Left lobe of liver (tissue), 2 donors: ENCODE measurements around the gene DOK7. TPM values are rescaled to one million over a fixed set of nuclear protein-coding genes. Genes with fewer than 3 reads are reported as not detected.
A peak's percentile ranks its signal among the peaks of the same experiment; 100 is the strongest.
"Not testable (repeated sequence)": the region's sequence is repeated elsewhere in the genome, so short reads cannot be mapped to it uniquely, and the experiment has no call there.

Experiments used
- ATAC-seq: fragments of 200-7000 bp; cut with Tn5 transposase; one replicate; pipeline ENCODE4 v1.9.1; 2020; ENCODE audit warnings: mild to moderate bottlenecking, moderate library complexity
- DNase-seq: peaks from one replicate; pipeline ENCODE4 v3.0.0-alpha.2; 2020; ENCODE audit warnings: low spot score
- total RNA-seq: library from RNA; stranded (reverse); gene quantifications from one replicate; pipeline ENCODE4 v1.2.1, GENCODE V29; 2021
- donor health status: DM: no; HTN: no; CAD: no; lungs with moderate emphysema.
- donor health status: DM: no; HTN: yes; CAD: no.

DOK7 gene
- total RNA-seq, 1 donor from 2014 or later: 0.83 TPM

DNA sequence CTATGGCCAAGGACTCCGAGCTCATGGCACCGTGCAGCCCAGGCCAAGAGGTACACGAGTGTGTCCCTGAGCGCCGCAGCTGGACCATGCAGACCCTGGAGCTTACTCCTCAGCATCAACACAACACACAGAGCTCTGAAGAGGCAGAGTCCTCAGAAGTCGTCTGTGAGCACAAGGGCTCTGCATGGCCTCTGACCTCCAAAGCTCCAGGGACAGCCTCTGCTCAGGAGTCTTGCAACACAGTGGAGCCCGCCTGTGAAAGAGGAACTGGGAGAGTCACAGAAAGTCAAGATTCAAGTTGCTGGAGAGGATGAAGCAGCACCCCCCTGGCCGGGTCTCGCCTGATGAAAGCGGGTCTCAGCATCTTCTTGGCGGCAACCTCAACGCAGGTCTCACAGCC is 66.3 kb downstream of the DOK7 start:
- DNase-seq (no peak), ATAC-seq (no peak)

DNA sequence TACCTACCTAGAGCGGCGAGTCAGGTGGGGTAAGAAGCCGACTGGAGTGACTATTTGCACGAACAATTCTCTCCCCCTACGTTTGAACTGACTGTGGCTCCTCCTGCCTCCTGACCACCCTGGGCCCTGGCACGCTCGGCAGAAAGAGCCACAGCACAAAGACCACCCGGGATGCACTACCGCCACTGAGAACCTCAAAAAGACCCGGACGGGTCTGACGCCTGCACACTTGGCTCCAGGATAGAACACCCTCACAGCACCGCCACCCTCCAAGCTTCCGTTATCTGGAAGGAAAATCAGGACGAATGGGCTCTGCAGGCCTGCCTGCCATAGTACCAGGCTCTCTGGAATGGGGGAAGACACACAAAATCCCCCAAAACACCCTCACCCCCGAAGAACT is 66.9 kb downstream of the DOK7 start:
- no peak for DNase-seq
- ATAC-seq: no peak

DNA sequence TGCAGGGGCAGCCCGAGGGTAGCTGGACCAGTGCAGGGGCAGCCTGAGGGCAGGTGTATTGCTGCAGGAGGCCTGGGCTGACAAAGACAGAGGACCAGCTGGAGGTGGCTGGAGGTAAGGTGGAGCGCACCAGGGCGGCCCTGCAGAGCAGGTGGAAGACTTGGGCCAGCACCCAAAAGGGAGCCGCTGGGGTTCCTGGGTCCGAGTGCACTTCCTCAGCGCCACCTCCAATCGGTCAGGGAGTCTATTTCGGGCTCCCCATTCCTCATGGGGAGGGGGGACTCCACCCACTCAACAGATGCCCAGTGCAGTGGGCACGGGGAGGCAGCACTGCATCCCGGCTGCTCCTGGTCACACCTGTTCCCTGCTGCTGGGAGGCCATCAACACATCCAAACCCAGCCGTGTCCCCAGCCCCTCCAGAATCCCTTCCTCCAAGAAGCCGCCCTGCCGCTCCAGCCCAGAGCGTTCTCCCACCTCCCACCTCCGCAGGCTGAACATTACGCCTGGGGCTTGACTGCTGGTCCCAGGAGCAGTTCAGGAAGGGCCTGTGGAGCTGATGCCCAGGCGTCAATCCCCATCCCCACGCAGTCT is 67.7 kb downstream of the DOK7 start:
- ATAC-seq (no peak), DNase-seq (peak; percentile 44)

DNA sequence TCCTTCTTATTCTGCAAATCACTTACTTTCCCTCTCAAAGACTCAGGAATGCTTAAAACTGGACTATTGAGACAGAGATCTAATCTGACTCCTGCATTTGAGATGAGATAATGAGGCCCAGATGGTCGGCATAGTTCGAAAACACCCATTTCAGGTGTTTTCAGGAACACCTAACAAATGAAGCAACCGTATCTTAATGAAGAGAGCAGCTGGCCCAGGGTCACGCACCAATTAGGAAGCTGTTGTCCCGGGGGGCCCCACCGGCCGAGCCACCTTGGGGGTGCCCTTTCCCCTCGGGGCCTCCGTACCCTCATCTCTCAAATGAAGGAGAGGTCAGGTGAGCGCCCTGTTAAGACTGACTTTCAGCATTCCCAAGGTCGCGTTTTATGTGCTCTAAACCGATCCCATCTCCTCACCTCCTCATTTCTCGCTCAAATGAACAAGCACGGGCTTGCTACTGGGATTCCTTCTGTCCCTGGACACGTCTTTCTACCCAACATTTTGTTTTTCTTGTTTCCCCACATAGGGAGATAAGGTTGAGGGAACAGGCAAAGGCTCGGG is 68.3 kb downstream of the DOK7 start:
- DNase-seq (peak; percentile 44), ATAC-seq (no peak)

DNA sequence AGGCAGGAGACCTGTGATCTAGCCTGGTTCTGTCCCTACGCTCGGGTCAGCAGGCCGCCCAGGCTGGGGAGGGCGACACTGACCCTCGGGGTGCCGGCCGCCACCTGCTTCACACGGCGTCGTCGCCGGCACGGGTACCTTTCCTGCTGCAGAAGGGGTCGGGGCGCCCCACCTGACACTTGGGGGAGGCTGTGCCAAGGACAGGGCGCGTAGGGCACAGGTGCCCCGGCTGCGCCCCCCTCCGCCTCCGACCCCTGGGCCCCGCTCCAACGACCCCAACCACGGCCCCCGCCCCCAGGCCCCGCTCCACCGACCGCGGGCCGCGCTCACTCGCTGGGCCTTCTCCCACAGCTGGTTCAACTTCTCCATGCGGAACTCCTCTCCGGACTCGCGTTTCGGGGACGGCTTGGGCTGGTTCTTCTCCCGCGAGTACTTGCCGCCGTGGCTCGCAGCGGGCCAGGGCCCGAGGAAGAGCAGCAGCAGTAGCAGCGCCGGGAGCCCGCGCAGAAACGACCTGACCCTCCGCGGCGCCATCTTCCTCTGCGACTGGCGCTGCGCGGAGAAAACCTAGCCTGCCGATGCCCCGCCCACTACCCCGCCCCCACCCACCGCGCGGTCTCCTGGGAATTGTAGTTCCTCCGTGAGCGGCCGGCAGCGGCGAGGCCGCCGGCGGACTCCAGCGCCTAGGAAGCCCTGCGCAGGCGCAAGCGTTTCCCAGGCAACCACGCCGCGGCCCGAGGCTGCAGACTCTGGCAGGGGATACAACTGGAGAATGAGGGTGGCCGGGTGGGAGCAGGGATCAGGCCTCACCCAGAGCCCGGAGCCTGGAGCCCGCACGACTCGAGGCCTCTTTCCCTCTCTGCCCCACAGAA is 69.0 kb downstream of the DOK7 start, which contains the start of gene LRPAP1:
TSS of gene LRPAP1 (minus strand) at position 544 of the 872 bp plus-strand sequence. CDS start at position 534, 10 bp downstream.
- ATAC-seq (peak; percentile 95), DNase-seq (peak; percentile 97)

DNA sequence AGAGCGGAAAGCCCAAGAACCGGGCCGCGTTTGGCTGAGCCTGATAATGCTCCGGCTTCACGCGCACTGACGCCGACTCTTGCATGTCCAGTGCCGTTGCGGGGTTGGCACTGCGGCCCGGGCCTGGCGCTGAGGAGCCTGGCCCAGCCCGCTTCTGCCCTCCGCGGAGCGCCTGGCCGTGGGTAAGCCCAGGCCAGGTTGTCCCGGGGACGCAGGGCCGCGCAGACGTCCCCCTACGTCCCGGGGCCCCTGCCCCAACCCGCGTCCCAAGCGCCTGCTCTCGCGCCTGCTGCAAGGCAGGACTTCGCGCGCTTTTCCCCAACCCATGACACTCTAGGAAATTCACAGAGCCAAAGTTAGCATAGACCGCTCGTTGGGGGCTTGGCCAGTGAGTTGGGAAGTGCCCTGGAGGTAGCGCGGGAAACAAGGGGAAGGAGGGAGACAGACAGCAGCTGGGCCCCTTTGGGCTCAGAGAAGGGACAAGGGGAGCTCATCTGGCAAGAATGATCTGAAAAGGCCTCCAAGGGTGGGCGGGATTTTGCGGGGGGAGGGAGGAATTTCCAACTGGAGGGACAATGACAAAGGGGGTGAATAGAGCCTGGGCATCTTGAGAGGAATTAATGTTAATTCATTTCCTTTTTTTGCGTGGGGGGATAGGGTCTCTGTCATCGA is 69.8 kb downstream of the DOK7 start:
- ATAC-seq: peak; percentile 72
- no peak for DNase-seq

DNA sequence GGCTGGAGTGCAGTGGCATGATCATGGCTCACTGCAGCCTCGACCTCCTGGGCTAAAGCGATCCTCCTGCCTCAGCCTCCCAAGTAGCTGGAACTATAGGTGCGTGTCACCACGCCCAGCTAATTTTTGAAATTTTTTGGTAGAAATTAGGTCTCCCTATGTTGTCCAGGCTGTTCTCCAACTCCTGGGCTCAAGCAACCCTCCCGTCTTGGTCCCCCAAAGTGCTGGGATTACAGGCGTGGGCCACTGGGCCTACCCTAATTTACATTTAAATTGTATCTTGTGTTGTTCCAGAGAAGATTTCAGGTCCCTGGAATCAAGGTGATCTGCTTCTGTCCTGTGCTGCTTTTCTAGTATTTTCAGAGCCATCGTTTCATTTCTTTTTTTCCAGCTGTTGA is 70.3 kb downstream of the DOK7 start:
- ATAC-seq: no peak
- DNase-seq: no peak

DNA sequence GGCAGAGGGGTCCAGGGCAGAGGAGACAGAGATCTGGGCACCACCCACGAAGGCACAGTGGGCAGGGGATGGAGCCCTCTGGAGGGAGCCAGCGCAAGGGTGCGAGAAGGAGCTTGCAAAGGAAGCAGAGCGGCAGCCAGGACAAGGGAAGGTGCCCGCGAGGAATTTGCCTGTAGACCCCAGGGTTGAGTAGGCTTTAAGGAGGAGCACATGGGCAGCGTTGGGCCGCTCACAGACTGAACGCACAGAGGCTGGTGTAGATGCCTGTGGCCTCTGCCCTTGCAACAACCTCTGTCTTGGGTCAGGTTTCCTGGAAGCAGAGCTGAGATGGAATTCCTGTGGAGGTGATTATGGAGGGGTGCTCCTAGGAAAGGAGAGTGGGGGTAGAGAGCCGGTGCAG is 72.7 kb downstream of the DOK7 start:
- not testable (repeated sequence) for DNase-seq, ATAC-seq

DNA sequence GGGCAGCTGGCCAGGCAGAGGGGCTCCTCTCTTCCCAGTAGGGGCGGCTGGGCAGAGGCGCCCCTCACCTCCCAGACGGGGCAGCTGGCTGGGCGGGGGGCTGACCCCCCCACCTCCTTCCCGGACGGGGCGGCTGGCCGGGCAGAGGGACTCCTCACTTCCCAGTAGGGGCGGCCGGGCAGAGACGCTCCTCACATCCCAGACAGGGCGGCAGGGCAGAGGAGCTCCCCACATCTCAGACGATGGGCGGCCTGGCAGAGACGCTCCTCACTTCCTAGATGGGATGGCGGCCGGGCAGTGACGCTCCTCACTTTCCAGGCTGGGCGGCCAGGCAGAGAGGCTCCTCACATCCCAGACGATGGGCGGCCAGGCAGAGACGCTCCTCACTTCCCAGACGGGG is 75.8 kb downstream of the DOK7 start:
- DNase-seq, ATAC-seq: not testable (repeated sequence)

DNA sequence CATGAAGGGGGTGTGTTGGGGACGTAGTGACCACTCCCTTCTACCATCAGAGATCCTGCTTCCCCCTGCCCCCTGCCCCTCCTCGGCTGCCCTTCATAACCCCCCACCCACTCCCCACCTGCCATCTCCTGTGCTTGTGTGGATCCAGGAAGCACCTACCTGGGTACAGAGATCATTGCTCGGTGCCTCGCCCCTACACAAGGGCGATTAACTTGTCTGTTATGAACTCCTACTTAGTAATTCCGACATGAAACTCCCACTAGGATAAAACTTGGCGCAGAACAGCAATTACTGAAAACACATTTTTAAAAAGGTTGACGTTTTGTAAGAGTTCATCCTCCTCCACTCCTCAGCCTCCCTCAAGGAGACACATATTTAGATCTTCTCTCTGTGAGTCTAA is 80.3 kb downstream of the DOK7 start:
- not testable (repeated sequence) for ATAC-seq, DNase-seq

Other genes with a start within 250 kb of the DOK7 start
- 1.1 TPM for gene MSANTD1, start 214.1 kb upstream of the DOK7 start, total RNA-seq
- 29.3 TPM for gene RGS12, start 170.3 kb upstream of the DOK7 start, total RNA-seq
- 177 TPM for gene HGFAC, start 21.3 kb upstream of the DOK7 start, total RNA-seq
- 72.6 TPM for gene LRPAP1, start 69.1 kb downstream of the DOK7 start, total RNA-seq